Measurements from ENCODE around the gene CHMP4A.
A peak's percentile ranks its signal among the peaks of the same experiment; 100 is the strongest.

The CHMP4A gene

GRCh38 chr14:24179294-24179960 is 33.9 kb downstream of the CHMP4A start:
- Mint-ChIP-seq H3K9me3 (no peaks in the 10 kb centered on the region), H3K27ac (peak overlapping the region; percentile 52), H3K4me1 (peaks cover 6% of the 10 kb centered on the region), H3K4me3 (no peak overlapping the region), H3K36me3 (peaks cover 52% of the 10 kb centered on the region), H3K27me3 (no peaks in the 10 kb centered on the region)
- CTCF ChIA-PET: interaction anchor here (0.6 to 0.8 kb wide), 2 partner anchors 18 to 43 kb away, joined by 3 read pairs; partner anchors contain the start of genes IRF9 and PSME1
- no peak for DNase-seq

DNA sequence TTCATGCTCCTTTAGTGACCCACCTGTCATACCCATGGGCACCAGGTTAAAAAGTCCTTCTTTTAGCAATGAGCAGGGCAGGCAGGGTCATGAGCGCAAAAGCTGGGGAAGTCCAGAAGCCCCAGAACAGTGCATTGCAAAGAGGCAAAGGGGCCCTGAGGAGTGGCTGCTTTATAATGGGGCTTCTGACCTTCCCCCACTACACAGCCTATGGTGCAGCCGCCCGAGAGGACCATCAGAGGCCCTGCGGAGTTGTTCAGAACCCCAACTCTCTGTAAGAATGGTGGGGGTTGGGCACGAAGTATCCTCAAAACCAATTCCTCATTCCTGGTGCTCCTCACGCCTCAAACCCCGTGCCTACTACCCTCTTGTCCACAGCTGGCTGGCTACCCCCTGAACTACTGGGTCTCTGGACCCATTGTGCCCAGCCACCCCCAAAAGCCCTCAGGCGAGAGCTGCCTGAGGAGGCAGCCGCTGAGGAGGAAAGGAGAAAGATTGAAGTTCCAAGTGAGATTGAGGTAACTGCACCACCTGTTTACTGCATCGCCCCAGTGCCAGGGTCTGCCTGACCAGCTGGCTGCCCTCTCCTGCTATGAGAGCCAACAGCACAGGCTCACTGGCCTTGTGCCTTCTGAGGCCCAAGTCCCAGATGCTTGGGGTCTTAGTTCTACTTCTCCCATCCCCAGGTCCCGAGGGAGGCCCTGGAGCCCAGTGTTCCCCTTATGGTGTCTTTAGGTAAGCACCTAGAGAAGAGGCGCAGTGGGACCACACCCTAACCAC is 34.7 kb downstream of the CHMP4A start:
- peaks cover 54% of the 10 kb centered on the region for H3K36me3 Mint-ChIP-seq
- CTCF ChIA-PET: no interaction called here
- H3K4me1 Mint-ChIP-seq: peaks cover 7% of the 10 kb centered on the region
- no peaks in the 10 kb centered on the region for H3K9me3 Mint-ChIP-seq
- no peak overlapping the region for H3K27ac Mint-ChIP-seq
- H3K27me3 Mint-ChIP-seq: no peaks in the 10 kb centered on the region
- DNase-seq: no peak
- H3K4me3 Mint-ChIP-seq: no peak overlapping the region

DNA sequence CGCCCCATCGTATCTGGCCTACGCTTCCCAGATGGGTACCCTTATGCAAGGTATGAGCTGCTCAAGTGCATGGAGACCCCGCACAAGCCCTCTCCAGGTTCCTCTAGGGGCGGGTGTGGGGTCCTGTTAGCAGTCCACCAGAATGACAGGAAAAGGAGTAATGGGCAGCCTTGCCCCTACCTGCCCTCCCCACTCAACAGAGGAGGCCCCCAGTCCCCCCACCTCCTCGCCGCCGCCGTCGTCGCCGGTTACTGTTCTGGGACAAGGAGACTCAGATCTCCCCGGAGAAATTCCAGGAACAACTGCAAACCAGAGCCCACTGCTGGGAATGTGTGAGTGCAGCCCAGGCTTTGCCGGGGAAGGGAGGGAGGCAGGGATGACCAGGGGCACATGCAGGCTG is 35.4 kb downstream of the CHMP4A start:
- no peak overlapping the region for H3K27ac Mint-ChIP-seq
- H3K9me3 Mint-ChIP-seq: no peaks in the 10 kb centered on the region
- H3K4me1 Mint-ChIP-seq: peaks cover 11% of the 10 kb centered on the region
- DNase-seq: no peak
- CTCF ChIA-PET: no interaction called here
- H3K27me3 Mint-ChIP-seq: no peaks in the 10 kb centered on the region
- H3K4me3 Mint-ChIP-seq: no peak overlapping the region
- peaks cover 57% of the 10 kb centered on the region for H3K36me3 Mint-ChIP-seq

GRCh38 chr14:24177041-24177825 is 36.1 kb downstream of the CHMP4A start:
- Mint-ChIP-seq H3K4me3 (no peak overlapping the region), H3K4me1 (peaks cover 14% of the 10 kb centered on the region), H3K36me3 (peaks cover 56% of the 10 kb centered on the region), H3K27me3 (no peaks in the 10 kb centered on the region), H3K27ac (no peak overlapping the region), H3K9me3 (no peaks in the 10 kb centered on the region)
- CTCF ChIA-PET: no interaction called here
- DNase-seq: no peak

GRCh38 chr14:24176599-24176998 is 36.7 kb downstream of the CHMP4A start:
- Mint-ChIP-seq H3K36me3 (peaks cover 55% of the 10 kb centered on the region), H3K9me3 (no peaks in the 10 kb centered on the region), H3K27ac (no peak overlapping the region), H3K4me1 (peaks cover 19% of the 10 kb centered on the region), H3K27me3 (no peaks in the 10 kb centered on the region), H3K4me3 (no peak overlapping the region)
- DNase-seq: no peak
- CTCF ChIA-PET: interaction anchor here (1.7 kb wide), 1 partner anchor 15 kb away, joined by 5 read pairs; the partner anchor contains the start of gene IRF9

DNA sequence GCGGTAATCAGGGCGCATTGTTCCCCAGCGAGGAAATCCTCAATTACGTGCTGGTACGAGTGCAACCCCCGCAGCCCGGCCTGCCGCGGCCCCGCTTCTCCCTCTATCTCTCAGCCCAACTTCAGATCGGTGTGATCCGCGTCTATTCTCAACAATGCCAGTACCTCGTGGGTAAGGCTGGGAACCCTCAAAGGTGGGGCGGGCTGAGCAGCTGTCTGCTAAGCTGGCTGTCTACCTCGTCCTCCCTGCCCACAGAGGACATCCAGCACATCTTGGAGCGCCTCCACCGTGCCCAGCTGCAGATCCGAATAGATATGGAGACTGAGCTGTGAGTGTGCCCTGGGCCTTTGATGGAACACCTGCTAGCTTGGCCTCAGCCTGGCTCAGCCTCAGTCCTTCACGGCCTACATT is 40.4 kb downstream of the CHMP4A start:
- Mint-ChIP-seq H3K27me3 (no peaks in the 10 kb centered on the region), H3K4me1 (peaks cover 39% of the 10 kb centered on the region), H3K27ac (peak overlapping the region; percentile 68), H3K36me3 (peaks cover 52% of the 10 kb centered on the region), H3K9me3 (no peaks in the 10 kb centered on the region), H3K4me3 (no peak overlapping the region)
- CTCF ChIA-PET: no interaction called here
- no peak for DNase-seq

- Mint-ChIP-seq H3K4me1 (peaks cover 43% of the 10 kb centered on the region), H3K4me3 (peak overlapping the region; percentile 71), H3K36me3 (peaks cover 53% of the 10 kb centered on the region), H3K9me3 (no peaks in the 10 kb centered on the region), H3K27ac (peak overlapping the region; percentile 45), H3K27me3 (no peaks in the 10 kb centered on the region)
- CTCF ChIA-PET: no interaction called here
- DNase-seq: no peak
Observed at GRCh38 chr14:24172261-24172860, 40.9 kb downstream of the CHMP4A start.

DNA sequence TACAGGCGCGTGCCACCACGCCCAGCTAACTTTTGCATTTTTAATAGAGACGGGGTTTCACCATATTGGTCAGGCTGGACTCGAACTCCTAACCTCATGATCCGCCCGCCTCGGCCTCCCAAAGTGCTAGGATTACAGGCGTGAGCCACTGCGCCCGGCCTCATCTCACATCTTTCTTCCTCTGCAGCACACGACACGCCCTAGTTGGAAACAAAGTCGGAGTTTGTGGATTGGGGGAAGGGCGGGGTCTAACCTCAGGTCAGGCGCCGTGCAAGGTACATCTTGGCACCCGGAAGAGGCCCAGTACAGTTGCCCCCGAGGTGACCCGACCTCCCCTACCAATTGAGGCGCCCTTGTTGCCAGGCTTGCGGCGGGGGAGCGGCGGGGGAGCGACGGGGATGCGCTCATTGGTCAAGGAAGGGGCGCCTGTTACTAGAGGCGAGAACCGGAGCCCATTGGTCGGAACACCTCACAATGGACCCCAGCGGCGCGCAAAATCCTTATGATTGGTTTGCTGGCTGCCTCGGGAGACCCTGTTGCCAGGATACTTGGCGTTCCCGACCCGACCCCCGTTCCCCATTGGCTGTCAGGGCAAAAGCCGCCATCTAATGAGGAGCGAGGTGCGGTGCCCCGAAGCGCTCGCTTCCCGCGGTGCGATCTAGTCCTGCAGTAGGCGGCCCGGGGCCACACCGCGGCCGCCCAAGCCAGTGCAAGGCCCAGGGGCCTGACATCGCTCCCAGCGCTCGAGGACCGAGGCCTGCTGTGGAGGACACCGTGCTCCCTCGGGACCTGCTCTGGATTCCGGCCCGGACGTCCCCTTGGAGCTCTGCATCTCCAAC is 41.6 kb downstream of the CHMP4A start, which contains the start of gene REC8:
Gene REC8 (plus strand): TSS at position 659 of the 839 bp plus-strand sequence. CDS start 473 bp downstream, outside the sequence.
- Mint-ChIP-seq H3K4me1 (peaks cover 49% of the 10 kb centered on the region), H3K27ac (peak within 1 kb of the TSS; percentile 85), H3K9me3 (no peaks in the 10 kb centered on the region), H3K36me3 (peaks cover 52% of the 10 kb centered on the region), H3K4me3 (peak within 1 kb of the TSS; percentile 71), H3K27me3 (no peaks in the 10 kb centered on the region)
- peak; percentile 81 for DNase-seq
- CTCF ChIA-PET: interaction anchor here (0.7 kb wide), 2 partner anchors 10 to 1041 kb away, joined by 3 read pairs; partner anchors contain the start of gene IRF9

DNA sequence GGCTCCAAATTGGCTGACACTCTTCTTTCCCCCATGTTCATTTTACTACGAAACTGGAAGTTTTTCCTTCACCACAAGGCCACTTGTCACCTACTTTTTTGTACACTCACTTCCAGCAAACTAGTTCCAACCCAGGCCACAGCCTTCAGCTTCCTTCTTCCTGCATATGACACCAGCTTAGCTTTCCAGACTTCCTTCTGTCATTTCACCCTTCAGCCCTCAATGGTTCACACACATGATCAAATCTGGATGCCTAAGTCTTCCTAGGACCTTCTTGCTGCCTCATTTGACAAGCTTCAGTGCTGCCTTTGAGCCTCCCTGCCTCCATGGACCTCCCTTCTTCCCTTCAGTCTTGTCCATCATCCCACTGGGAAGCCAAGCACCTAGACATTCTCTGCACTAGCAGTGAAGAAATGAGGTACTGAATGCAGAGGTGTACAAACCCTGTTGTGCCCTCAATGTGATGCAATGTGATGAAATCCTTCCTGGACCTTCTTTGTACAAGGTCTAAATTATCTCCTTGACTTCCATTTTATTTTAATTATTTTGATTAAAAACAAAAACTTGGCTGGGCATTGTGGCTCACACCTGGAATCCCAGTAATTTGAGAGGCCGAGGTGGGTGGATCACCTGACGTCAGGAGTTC is 45.7 kb downstream of the CHMP4A start:
- CTCF ChIA-PET: no interaction called here
- Mint-ChIP-seq H3K36me3 (peaks cover 72% of the 10 kb centered on the region), H3K9me3 (no peaks in the 10 kb centered on the region), H3K27me3 (no peaks in the 10 kb centered on the region), H3K27ac (peak overlapping the region; percentile 47), H3K4me3 (no peak overlapping the region), H3K4me1 (peaks cover 74% of the 10 kb centered on the region)
- no peak for DNase-seq

- Mint-ChIP-seq H3K27ac (no peak overlapping the region), H3K27me3 (peaks cover 5% of the 10 kb centered on the region), H3K36me3 (peaks cover 79% of the 10 kb centered on the region), H3K4me1 (peaks cover 72% of the 10 kb centered on the region), H3K4me3 (no peak overlapping the region), H3K9me3 (no peaks in the 10 kb centered on the region)
- DNase-seq: no peak
- CTCF ChIA-PET: interaction anchor here (1.3 kb wide), 1 partner anchor 15 kb away, joined by 3 read pairs; no protein-coding TSS in a partner anchor
Observed at GRCh38 chr14:24165785-24166184, 47.5 kb downstream of the CHMP4A start.

GRCh38 chr14:24164518-24164991 is 48.7 kb downstream of the CHMP4A start:
- Mint-ChIP-seq H3K27me3 (peaks cover 6% of the 10 kb centered on the region), H3K36me3 (peaks cover 81% of the 10 kb centered on the region), H3K4me1 (peaks cover 76% of the 10 kb centered on the region), H3K9me3 (no peaks in the 10 kb centered on the region), H3K27ac (peak overlapping the region; percentile 70), H3K4me3 (peak overlapping the region; percentile 29)
- CTCF ChIA-PET: interaction anchor here (0.8 to 1.3 kb wide), 3 partner anchors 13 to 133 kb away, joined by 3 to 4 read pairs (median 3); no protein-coding TSS in a partner anchor
- DNase-seq: no peak

DNA sequence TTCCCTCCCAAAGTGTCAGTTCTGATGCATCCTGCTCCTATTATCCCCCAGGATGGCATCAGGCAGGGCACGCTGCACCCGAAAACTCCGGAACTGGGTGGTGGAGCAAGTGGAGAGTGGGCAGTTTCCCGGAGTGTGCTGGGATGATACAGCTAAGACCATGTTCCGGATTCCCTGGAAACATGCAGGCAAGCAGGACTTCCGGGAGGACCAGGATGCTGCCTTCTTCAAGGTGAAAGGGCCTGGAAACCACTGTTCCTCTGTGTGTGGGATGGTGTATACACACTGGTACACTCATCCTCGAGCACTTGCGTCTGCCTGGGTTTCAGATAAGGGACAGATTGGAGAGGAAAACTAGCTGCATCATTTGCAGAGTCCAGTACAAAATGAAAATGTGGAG is 51.2 kb downstream of the CHMP4A start:
- CTCF ChIA-PET: interaction anchor here (0.9 to 3.2 kb wide), 14 partner anchors 9 to 135 kb away, joined by 3 to 67 read pairs (median 6); partner anchors contain the start of genes DCAF11, EMC9, NRL and PSME1
- peaks cover 67% of the 10 kb centered on the region for H3K4me1 Mint-ChIP-seq
- no peak for DNase-seq

More for the DNA sequence above, 51.2 kb downstream of the CHMP4A start:
- H3K9me3 Mint-ChIP-seq: no peaks in the 10 kb centered on the region
- H3K27me3 Mint-ChIP-seq: peaks cover 6% of the 10 kb centered on the region
- peak overlapping the region; percentile 99 for H3K27ac Mint-ChIP-seq
- H3K4me3 Mint-ChIP-seq: peak overlapping the region; percentile 97
- H3K36me3 Mint-ChIP-seq: peaks cover 84% of the 10 kb centered on the region
